ENCODE data around the gene ZNF629.

GRCh38 chr16:30750201-30750600 lies 36.8 kb downstream of the ZNF629 start:
- TF ChIP-seq, protein P1, sequence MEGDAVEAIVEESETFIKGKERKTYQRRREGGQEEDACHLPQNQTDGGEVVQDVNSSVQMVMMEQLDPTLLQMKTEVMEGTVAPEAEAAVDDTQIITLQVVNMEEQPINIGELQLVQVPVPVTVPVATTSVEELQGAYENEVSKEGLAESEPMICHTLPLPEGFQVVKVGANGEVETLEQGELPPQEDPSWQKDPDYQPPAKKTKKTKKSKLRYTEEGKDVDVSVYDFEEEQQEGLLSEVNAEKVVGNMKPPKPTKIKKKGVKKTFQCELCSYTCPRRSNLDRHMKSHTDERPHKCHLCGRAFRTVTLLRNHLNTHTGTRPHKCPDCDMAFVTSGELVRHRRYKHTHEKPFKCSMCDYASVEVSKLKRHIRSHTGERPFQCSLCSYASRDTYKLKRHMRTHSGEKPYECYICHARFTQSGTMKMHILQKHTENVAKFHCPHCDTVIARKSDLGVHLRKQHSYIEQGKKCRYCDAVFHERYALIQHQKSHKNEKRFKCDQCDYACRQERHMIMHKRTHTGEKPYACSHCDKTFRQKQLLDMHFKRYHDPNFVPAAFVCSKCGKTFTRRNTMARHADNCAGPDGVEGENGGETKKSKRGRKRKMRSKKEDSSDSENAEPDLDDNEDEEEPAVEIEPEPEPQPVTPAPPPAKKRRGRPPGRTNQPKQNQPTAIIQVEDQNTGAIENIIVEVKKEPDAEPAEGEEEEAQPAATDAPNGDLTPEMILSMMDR (IDR thresholded peaks at IDR 0.05; ENCODE audit: low read depth, low read length) = no peak
- TF ChIP-seq EZH2phosphoT487 (IDR thresholded peaks at IDR 0.05; ENCODE audit: low read depth) = no peak
